Breast epithelium (tissue), 3 donors: ENCODE results near the gene MEIS2.

ENCODE experiments used
- CTCF ChIP-seq, 3 donors: fragments of 450-650 bp; IDR thresholded peaks; one replicate each; pipeline ENCODE4 v1.5.1; 2016 to 2017; ENCODE audit warnings: antibody characterized with exemption in 3 of 3, mild to moderate bottlenecking in 3 of 3, moderate library complexity in 3 of 3
- POLR2A ChIP-seq: fragments of 450-650 bp; IDR thresholded peaks from one replicate; pipeline ENCODE4 v1.6.1; 2016; ENCODE audit warnings: antibody characterized with exemption, mild to moderate bottlenecking, moderate library complexity
- POLR2AphosphoS5 ChIP-seq, 3 donors: sonication (generic); formaldehyde crosslinking; IDR thresholded peaks; one replicate each; pipeline ENCODE4 v1.6.1; 2017; ENCODE audit warnings: antibody characterized with exemption in 3 of 3

- TF ChIP-seq POLR2A: no peak
- TF ChIP-seq CTCF (IDR thresholded peaks at IDR 0.05): no peak
- no peak for TF ChIP-seq POLR2AphosphoS5 (IDR thresholded peaks at IDR 0.05)
Measured at GRCh38 chr15:37136666-37137065, 36.3 kb upstream of the MEIS2 start.
